ENCODE results near the gene CCDC197.

The CCDC197 gene

DNA sequence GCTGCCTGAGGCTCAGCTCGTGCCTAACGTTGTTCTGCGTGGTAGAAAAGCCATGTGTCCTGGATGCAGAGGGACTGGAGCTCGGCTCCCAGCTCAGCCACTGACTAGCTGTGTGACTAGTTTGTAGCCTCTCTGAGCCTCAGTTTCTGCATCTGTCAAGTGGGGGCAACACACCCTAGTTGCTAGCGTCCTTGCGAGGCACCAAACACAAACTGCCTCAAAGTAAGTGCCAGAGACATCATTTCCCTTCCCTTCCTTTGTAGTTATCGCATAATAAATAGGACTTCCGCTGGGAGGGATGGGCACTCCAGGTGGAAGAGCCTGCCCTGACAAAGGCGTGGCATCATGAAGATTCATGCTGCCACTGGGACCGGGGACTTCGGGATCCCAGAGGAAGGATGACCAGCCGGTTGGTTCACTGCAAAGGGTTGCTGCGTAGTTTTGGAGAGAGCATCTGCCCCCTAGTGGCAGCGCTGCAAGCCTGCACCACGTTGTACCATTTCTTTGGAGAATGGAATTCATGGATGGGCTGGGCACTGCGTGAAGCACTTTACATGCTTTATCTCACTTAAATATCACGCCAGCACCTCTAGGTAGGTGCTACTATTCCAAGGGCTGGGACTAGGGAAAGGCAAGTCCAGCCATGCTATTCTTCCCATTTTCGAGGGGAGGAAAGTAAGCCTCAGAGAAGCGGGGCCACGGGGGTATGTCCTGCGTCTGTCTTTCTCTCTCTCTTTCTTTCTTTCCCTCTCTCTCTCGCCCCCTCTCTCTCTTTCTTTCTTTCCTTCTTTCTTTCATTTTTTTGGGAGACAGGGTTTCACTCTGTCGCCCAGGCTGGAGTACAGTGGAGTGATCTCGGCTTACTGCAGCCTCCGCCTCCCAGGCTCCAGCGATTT lies 4.6 kb downstream of the CCDC197 start:
- peak; percentile 62 to 70 for DNase-seq

DNA sequence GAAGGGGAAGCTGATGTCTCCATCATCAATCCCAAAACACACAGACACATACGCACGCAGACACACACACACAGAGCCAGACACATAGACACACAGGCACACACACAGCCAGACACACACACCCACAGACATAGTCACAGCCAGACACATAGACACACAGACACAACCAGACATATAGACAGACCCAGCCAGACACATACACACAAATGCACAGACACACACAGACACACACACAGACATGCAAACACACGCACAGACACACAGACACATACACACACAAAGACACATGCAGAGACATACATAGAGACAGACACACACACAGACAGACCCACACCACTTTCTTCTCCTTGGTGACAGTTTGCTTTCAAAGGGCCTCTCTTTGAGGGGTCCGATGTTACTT lies 6.3 kb downstream of the CCDC197 start:
- no peak for DNase-seq

DNA sequence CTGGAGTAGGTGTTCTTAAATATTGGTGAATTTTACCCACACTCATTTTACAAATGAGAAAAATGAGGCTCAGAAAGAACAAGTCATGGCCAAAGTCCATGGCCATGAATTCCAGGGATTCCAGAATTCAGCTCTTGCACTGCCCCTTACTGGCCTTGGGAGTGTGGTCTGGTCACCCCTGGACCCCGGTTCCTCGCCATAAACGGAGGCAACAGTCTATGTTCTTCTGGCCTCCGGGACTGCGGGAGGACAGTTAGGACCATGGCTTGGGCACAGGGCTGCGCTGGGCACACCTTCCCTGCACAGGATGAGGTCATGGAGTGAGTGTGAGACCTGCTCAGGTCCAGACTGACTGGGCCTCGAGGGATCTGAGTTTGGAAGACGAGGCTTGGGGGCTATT lies 6.9 kb downstream of the CCDC197 start:
- DNase-seq = no peak

DNA sequence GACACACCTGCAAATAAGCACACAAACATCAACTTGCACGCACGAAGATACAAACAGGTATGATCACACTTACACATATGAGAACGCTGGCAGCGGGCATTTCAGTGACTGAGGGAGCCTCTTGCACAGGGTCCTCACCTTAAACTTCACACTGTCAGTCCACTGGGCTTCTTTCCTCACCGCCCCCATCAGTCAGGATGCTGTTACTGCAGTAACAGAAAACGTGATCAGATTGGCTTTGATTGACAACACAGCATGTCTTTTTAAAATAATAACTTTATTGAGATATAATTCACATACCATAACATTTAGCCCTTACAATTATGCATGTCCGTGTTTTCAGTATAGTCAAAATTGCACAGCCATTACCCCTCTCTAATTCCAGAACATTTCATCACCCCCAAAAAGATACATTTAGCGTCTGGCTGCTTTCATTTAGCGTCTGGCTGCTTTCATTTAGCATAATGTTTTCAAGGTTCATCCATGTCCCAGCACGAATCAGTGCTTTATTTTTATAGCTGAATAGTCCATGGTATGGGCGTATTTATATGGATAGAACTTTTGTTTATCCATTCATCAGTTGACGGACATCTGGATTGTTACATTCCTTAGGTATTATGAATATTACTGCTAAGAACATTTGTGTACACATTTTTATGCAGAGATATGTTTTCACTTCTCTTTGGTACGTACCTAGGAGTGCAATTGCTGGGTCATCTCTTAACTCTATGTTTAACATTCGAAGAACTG lies 8.4 kb downstream of the CCDC197 start:
- DNase-seq = no peak

DNA sequence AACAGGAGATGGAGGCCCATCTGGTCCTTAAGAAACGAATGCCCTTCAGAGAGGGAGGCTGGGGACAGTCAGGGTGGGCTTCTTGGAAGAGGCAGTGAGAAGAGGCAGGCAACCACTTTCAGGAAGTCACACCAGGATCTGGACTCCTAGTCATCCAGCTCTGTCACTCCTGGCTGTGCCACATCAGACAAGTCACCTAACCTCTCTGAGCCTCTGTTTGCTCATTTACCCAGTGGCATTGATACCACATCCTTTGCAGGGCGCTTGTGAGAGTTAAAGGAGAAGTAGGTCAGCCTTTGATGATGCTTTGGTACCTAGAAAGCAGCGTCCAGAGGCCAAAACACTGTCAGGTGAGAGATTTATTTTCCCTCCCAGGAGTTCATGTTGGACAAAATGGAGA lies 11.1 kb downstream of the CCDC197 start:
- DNase-seq = no peak

DNA sequence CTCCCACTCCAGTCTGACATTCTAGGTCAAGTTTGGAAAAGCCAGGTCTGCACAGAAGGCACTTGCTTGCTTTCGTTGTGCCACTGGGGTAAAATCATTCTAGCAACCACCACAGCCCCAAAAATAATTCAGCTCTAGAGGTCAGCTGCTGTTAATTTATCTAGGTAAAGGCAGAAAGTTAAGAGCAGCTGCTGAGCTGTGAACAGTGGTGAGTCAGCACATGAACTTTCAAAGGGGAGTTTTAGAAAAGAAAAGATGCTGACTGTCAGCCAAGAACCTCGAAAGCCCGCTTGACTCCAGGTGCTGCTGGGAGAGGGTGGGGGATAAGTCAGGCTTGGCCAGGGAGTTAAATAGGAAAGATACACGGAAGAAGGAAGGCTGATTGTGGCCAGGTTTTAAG lies 12.7 kb downstream of the CCDC197 start:
- no peak for DNase-seq

DNA sequence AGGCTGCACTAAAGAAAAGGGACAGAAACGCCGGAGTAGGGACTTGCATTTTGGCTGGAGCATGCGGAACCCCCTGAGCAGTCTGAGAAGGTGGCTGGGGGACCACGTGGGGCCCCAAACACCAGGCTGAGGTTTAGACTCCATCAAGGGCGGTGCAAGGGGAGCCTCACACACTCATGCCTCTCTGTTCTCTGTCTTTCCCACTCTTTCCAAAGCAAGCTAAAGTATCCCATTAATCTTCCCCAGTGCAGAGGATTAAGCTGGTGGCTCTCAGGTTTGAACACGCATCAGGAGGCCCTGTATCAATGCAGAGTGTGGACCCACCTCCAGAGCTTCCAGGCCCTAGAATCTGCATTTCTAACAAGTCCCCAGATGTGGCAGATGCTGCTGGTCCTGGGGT lies 13.5 kb downstream of the CCDC197 start:
- DNase-seq = no peak

DNA sequence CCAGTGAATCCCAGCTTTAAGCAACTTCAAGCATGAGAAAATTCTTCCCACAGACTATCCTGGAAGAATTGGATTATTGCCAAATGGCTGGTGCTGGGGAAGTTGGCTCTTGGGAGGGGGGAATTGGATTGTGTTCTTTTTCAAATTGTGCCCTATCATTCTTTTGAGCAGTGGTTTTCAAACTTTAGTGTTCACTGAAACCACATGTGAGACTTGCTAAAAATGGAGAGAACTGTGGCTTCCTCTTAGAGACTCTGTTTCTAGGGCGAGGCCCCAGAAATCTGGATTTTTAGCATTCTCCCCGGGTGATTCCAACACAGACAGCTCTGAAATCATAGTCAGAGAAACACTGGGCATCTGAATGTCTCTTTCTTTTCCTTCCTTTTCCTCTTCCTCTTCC lies 14.7 kb downstream of the CCDC197 start:
- no peak for DNase-seq

DNA sequence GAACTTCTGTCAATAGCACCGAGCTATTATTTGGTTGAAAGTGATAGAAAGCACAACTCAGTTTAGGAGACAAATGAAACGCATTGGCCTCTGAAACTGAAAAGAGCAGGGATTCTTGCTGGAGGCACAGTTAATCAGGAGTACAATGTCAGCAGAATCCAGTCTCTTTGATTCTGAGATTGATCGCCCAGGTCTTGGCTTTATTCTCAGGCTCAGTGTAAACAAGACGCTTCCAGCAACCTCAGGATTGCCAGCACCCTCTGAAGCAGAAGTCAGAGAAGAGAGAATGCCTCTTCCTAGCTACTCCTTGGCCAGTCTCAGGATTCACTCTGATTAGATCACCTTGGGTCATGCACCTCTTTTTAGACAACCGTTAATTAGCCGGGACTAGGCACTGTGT lies 17.3 kb downstream of the CCDC197 start:
- DNase-seq = no peak

DNA sequence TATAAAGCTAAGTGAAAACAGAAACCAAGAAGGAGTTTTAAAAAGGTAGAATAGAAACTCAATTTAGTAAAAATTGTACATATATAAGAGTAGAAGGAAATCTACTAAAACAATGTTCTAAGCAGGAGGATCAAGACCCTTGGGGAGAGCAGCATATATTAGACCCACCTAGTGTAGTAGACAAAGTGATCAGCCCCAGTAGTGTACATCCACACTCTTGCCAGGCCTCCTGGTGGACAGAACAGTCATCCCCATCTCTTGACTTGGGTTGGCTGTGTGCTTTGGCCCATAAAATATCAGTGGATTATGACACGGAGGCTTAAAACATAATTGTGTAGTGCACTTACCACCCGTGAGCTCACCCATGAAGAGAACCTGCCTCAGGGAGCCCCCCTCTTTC lies 18.1 kb downstream of the CCDC197 start:
- no peak for DNase-seq

DNA sequence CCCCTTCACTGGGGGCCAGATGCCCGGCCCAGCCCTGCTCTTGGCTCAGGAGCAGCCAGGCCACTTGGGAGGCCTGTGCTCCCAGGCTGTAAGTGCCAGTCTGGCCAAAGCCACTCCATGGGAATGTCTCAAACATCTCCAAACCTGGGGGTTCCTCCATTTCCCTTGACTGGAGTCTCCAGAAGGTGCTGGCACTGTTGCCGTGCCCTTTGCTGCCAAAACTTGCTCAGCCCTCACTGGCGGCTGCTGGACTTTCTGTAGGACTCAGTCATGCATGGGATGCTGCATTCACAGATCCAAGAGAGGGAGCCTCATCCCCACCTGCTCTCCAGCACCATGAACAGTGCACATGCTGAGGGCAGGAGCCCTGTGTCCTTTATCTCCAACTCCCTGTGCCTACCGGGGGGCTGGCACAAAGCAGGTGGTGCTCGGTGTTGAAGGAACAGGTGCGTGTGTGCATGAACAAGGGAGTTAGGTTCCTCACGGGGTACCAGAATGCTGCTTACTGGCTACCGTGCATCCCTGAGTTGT lies 19.4 kb downstream of the CCDC197 start:
- no peak for DNase-seq

DNA sequence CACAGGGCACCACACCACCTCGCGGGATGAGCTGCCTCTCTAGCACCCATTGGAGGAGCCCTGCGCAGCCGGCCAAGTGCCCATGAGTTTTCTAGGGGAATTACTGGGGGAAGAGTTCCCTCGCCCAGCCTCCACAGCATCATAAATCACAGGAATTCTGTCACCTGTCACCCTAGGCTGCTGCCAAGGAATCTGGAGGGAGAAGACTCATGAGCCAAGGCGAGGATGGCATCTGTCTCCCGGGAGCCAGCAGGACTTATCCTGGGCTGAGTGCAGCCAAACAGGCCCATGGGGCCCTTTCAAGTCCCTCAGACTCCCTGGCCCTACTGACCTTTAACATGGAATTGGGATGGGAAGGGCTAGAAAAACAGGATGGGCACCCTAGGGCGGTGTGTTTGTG lies 21.2 kb downstream of the CCDC197 start:
- no peak for DNase-seq

DNA sequence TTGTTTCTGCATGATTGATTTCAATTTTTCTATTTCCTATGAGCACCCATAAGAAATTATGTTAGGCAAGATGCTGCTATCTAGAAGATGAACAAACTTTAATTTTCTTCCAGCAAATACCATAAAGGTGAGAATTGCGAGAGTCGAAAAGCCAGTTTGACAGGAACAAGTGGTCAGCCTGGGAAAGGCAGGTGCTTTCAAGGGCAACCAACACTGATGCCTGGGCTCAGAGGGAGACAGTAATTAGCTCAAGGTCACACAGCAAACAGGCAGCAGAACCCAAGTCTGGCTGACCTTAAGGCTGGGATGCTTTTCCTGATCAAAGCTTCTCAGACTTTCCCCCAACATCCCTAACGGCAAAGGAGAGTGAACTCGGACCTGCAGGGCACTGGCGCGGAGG lies 22.2 kb downstream of the CCDC197 start:
- no peak for DNase-seq

DNA sequence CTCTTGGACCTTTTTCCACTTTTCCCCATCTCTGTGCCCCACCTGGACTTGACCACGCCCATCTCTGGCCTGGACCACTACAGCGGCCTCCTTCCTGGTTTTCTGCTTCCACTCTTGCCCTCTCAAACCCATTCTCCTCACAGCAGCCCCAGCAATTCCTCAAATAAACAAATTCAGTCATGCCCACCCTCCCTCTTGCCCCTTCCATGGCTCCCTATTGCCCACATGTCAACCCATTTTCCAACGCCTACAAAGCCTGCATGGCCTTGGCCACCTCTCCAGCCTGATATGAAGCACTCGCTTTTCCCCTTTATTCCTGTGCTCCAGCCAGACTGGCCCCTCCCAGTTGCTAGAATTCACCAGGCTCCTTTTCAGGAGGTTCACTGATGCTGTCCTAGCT lies 23.2 kb downstream of the CCDC197 start:
- no peak for DNase-seq

DNA sequence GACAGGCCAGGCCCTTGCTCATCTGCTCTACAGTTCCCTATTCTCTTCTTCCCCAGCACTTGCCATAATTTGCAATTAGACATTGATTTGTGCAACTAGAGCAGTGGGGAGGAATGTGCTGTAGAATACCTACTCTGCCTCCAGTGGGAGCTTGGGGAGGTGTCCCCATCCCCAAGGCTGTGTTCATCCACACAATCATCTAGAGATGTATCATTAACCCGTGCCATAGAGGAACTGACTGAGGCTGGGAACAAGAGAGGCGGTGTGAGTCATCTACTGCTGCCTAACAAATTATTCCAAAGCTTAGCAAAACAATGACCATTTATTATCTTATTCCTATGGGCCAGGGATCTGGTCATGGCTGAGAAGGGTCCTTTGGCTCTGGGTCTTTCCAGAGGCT lies 23.9 kb downstream of the CCDC197 start:
- no peak for DNase-seq

DNA sequence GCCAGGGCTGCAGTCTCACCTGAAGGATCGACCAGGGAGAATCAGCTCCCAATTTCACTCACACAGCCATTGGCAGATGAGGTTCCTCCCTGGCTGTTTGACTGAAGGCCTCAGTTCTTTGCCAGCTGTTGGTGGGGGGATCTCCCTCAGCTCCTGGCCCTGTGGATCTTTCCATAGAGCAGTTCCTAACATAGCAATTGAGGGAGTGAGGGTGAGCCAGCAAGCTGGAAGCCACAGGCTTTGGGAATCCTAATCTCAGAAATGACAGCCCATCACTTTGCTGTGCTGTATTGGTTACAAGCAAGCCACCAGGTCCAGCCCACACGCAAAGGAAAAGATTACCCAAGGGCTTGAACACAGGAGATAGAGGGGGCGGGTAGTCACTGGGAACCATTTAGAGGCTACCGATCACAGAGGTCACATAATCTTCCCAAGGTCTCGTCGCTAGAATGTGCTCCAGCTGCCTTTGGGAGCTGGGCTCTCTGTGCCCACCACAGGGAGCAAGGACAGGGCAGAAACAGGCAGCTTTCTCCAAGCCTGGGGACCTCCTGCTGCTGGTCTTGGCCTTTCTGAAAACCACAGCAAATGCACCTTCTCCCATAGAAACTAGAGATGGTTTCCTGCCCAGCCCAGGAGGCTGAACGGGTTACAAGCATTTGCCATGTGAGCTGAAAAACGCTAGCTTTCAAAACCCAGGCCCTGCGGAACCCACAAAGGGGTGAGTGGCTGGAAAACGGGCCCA lies 24.5 kb downstream of the CCDC197 start:
- DNase-seq = peak; percentile 46 to 63

DNA sequence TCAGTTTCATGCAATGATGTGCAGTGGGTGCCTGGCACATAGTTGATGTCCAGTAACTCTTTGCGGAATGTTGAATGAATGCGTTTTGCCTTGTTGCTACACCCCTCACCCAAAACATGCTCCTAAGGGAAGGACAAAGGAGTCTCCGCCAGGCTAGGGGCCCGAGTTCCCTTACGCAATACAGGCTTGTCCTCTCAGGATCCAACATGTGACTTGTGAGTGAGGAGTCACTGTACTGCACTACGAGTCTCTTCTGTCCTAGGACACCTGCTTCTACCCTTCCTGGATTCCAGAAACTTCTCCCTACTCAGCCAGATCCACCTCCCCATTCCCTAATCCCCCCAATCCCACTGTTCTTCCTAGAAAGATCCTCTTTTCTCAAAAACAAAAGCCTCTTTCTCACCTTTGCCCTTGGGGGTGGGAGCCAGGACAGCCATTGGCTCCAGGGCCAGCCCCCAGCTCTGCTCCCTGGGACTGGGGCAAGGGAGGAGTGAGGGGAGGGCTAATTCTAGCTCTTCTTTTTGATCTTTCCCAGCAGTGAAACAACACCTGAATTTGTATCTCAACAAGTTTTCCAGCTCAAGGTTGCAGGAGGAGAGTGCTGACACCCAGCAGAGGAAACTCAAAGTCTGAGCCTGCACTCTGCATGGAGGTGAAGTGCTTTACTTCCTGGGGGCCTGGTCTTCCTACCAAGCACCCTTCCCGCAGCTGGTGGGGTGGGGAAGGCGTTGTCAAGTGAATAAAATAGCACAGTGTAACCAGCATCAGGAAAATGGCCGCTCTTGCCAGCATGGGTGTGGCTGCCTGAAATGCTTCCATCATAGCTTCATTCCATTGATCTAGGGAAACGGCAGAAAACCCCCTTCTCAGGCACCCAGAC lies 25.7 kb downstream of the CCDC197 start:
- no peak for DNase-seq

DNA sequence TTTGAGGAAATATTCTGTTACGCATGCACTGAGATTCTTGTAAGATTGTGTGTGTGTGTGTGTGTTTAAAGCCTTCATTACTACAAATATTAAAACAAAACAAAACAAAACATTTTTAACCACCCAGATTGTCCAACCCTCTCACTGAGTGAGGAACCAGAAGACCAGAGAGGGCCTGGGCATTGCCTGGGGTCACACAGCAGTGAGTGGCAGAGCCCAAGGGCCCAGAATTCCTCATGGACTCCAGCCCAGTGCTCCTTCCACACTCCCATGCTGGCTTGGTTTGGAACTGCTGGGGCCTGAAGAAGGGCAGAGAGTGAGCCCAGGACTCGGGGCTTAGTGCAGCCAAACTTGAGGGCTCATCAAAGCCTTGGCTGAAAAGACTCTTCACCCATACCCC lies 27.4 kb downstream of the CCDC197 start:
- DNase-seq = no peak

DNA sequence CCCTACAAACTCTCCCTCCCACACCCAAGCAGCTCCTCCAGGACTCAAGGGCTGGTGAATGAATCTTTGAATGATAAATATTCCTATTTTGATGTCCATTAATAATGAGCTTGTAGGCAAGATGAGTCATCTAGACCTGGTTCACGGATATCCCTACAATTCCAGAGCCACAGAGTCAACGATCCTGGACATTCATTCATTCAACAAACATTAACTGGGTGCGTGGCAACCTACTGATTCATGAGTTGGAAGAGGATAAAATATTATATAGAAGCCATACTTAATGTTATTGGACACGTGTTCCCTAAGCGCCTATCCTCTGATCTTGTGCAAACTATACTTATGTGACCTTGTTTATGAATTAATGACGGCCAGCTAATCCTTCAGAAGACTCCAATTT lies 28.6 kb downstream of the CCDC197 start:
- no peak for DNase-seq

DNA sequence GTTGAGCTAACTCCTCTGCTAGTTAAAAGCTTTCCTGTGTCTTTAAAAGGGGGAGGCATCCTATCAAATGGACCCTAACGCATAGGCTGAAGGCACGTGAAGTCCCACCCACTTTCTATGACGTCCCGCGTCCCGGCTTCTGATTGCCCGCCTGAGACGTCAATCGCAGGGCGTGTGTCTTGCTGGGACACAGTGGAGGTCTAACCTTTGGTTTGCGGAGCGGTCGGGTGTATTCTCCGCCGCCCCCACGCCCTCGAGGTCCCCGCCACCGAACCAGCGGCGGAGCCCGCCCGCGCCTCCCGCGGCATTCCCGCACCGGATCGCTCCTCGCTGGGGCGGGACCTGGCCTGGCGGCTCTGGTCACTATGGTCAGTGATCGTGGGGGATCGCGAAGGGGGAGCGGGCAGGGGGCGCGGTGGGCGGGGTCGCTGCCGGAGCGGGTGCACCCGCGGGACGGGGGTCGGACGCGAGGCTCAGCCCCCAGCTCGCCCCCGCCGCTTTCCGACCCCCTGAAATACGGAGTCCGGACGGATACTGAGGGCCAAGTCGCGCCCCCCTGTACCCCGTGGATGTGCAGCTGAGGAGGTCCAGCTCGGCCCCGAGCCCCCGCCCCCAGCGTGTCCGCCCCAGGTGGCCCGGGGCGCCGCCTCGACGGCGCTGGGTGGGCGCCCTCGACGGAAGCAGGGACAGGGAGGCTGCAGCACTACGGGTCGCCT lies 29.2 kb downstream of the CCDC197 start, which contains the start of gene OTUB2:
OTUB2 (plus strand) TSS at position 168 of the 716 bp plus-strand sequence; CDS start at position 366, 198 bp downstream.
- DNase-seq = peak; percentile 97 to 98

DNA sequence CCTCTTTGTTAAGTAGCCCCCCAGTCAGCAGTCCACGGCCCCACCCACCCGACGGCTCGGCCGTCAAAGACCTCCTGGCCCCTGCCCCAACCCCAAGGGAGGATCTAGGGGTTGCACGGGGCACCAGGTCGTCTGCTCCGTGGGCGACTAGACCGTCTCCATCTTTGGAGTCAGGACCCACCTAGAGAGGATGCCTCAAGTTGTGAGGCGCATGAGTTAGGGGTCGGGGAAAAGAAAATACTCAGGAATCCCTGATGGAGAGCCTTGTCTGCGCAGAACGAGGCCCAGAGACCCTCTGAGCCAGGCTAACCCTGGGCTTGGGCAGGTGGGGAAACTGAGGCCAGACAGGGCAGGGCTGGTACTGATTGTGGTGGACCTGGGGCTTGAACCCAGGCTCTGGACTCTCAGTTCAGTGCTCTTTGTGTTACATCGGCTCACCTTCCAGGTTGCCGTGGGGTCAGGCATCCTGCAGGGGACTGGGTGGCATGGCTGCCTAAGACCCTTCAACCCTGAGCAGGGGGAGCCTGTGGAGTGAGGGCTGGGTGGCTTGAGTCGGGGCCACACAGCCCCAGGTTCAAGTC lies 29.9 kb downstream of the CCDC197 start:
- no peak for DNase-seq

All from activated CD4-positive, alpha-beta T cell treated with anti-CD3 and anti-CD28 coated beads, Interleukin-2, amount 50 U/mL, for 48 hours (primary cell).